ENCODE data around the gene KCNAB2. TPM values are rescaled to one million over a fixed set of nuclear protein-coding genes. Genes with fewer than 3 reads are reported as not detected.

The KCNAB2 gene
- total and polyA plus RNA-seq, 4 donors, result 1.8 to 5.9 (median 4.5) TPM

DNA sequence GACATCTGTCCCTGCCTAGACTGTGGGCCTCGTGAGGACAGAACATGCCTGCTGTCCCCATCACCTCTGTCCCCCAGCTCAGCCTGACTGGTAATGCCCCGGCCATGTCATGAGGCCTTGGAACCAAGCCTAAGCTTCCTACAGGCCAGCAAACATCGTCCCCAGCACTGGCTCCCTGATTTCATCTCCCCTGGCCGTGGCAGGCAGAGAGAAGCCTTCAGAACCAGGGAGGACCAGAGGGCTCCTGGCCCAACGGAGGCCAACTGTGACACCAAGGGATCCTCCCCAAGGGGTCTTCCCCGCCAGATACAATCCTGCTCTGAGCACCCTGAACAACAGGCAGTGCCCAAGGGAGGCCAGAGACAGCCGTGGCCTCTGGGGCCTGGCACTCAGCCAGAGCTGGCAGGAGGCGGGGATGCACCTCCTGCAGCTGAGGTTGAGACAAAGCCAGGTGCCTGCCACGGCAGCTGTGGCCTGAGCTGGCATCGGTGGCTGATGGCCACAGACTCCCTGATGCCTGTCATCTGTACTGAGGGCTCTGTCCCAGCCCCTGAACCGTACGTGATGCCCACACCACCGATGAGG lies 43.6 kb upstream of the KCNAB2 start:
- Histone ChIP-seq H3K27ac (ENCODE audit: low read depth in 1 of 2, low read length in 2 of 2) (no peak overlapping the region), H3K27me3 (ENCODE audit: control insufficient read depth in 4 of 4, insufficient read depth in 4 of 4, low read length in 3 of 4) (no peaks in the 10 kb centered on the region), H3K9ac (ENCODE audit: low read depth in 1 of 2, low read length in 2 of 2) (no peak overlapping the region), H3K36me3 (ENCODE audit: control insufficient read depth in 4 of 4, insufficient read depth in 3 of 4, low read depth in 1 of 4, low read length in 3 of 4) (no peaks in the 10 kb centered on the region), H3K4me1 (ENCODE audit: control insufficient read depth in 4 of 4, insufficient read depth in 4 of 4, low read length in 3 of 4) (no peaks in the 10 kb centered on the region), H3K4me3 (ENCODE audit: low read depth in 1 of 3, low read length in 3 of 3) (no peak overlapping the region), H3K9me3 (ENCODE audit: control insufficient read depth in 4 of 4, low read length in 3 of 4) (no peaks in the 10 kb centered on the region)
- TF ChIP-seq HNF4G (IDR thresholded peaks at IDR 0.05), result no peak
- no peak for TF ChIP-seq JUND (IDR thresholded peaks at IDR 0.05)
- no peak for TF ChIP-seq RXRA (IDR thresholded peaks at IDR 0.05)
- WGBS, result 53% methylated on average over 13 of the region's 13 CpGs
- DNase-seq (ENCODE audit: low spot score), result no peak

DNA sequence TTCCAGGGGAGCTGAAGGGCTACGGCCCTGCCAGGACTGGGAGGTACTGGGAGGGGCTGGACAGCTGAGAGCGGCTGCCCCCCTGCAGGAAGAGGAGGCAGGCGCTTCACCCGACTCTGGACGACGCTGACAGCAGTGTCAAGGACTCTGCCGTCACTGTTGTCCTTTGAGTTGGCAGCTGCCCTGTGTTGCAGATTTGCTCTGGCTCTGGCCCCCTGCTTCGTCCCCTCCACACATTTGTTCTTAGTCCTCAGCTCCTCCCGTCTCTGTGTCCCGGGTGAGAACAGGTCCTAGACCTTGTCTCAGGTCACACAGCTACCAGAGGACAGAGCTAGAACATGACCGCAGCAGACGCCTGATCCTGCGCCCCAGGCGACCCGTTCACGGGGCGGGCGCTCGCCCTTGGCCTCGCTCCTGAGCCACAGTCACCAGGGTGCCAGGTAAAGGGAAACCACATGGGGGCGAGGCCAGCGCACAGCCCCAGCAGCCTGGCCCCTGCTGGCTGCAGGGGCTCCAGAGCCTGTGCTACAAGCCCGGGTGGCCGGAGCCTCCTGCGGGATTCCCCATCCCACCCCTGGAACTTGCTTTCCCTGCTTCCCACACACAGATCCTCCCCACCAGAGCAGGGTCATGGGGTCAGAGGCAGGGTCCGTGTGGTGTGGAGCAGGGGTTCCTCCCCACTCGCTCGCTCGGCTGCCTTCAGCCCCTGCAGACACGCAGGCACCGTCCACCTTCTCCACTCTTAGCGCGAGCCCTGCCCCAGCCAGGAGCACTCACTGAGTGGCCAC lies 42.8 kb upstream of the KCNAB2 start:
- Histone ChIP-seq H3K9ac (ENCODE audit: low read depth in 1 of 2, low read length in 2 of 2) (no peak overlapping the region), H3K36me3 (ENCODE audit: control insufficient read depth in 4 of 4, insufficient read depth in 3 of 4, low read depth in 1 of 4, low read length in 3 of 4) (no peaks in the 10 kb centered on the region), H3K4me3 (ENCODE audit: low read depth in 1 of 3, low read length in 3 of 3) (no peak overlapping the region), H3K4me1 (ENCODE audit: control insufficient read depth in 4 of 4, insufficient read depth in 4 of 4, low read length in 3 of 4) (no peaks in the 10 kb centered on the region), H3K9me3 (ENCODE audit: control insufficient read depth in 4 of 4, low read length in 3 of 4) (no peaks in the 10 kb centered on the region), H3K27me3 (ENCODE audit: control insufficient read depth in 4 of 4, insufficient read depth in 4 of 4, low read length in 3 of 4) (no peaks in the 10 kb centered on the region), H3K27ac (ENCODE audit: low read depth in 1 of 2, low read length in 2 of 2) (no peak overlapping the region)
- TF ChIP-seq JUND (IDR thresholded peaks at IDR 0.05) (no peak), FOXA1 (IDR thresholded peaks at IDR 0.05) (no peak), GABPA (IDR thresholded peaks at IDR 0.05 in 1 of 2, conservative IDR thresholded peaks at IDR 0.05 in 1 of 2) (no peak), RXRA (IDR thresholded peaks at IDR 0.05) (no peak), TAF1 (conservative IDR thresholded peaks at IDR 0.05) (no peak), NR2F2 (IDR thresholded peaks at IDR 0.05) (no peak), FOXA2 (IDR thresholded peaks at IDR 0.05) (no peak), YY1 (IDR thresholded peaks at IDR 0.05) (no peak), HNF4A (conservative IDR thresholded peaks at IDR 0.05) (no peak), SP1 (IDR thresholded peaks at IDR 0.05) (no peak)
- TF ChIP-seq, protein P1, sequence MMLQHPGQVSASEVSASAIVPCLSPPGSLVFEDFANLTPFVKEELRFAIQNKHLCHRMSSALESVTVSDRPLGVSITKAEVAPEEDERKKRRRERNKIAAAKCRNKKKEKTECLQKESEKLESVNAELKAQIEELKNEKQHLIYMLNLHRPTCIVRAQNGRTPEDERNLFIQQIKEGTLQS (IDR thresholded peaks at IDR 0.05), result no peak
- TF ChIP-seq, protein P2, sequence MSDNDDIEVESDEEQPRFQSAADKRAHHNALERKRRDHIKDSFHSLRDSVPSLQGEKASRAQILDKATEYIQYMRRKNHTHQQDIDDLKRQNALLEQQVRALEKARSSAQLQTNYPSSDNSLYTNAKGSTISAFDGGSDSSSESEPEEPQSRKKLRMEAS (IDR thresholded peaks at IDR 0.05), result no peak
- TF ChIP-seq, protein P3, sequence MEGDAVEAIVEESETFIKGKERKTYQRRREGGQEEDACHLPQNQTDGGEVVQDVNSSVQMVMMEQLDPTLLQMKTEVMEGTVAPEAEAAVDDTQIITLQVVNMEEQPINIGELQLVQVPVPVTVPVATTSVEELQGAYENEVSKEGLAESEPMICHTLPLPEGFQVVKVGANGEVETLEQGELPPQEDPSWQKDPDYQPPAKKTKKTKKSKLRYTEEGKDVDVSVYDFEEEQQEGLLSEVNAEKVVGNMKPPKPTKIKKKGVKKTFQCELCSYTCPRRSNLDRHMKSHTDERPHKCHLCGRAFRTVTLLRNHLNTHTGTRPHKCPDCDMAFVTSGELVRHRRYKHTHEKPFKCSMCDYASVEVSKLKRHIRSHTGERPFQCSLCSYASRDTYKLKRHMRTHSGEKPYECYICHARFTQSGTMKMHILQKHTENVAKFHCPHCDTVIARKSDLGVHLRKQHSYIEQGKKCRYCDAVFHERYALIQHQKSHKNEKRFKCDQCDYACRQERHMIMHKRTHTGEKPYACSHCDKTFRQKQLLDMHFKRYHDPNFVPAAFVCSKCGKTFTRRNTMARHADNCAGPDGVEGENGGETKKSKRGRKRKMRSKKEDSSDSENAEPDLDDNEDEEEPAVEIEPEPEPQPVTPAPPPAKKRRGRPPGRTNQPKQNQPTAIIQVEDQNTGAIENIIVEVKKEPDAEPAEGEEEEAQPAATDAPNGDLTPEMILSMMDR (IDR thresholded peaks at IDR 0.05; ENCODE audit: low read depth, low read length, missing input control), result no peak
- TF ChIP-seq, protein P4, sequence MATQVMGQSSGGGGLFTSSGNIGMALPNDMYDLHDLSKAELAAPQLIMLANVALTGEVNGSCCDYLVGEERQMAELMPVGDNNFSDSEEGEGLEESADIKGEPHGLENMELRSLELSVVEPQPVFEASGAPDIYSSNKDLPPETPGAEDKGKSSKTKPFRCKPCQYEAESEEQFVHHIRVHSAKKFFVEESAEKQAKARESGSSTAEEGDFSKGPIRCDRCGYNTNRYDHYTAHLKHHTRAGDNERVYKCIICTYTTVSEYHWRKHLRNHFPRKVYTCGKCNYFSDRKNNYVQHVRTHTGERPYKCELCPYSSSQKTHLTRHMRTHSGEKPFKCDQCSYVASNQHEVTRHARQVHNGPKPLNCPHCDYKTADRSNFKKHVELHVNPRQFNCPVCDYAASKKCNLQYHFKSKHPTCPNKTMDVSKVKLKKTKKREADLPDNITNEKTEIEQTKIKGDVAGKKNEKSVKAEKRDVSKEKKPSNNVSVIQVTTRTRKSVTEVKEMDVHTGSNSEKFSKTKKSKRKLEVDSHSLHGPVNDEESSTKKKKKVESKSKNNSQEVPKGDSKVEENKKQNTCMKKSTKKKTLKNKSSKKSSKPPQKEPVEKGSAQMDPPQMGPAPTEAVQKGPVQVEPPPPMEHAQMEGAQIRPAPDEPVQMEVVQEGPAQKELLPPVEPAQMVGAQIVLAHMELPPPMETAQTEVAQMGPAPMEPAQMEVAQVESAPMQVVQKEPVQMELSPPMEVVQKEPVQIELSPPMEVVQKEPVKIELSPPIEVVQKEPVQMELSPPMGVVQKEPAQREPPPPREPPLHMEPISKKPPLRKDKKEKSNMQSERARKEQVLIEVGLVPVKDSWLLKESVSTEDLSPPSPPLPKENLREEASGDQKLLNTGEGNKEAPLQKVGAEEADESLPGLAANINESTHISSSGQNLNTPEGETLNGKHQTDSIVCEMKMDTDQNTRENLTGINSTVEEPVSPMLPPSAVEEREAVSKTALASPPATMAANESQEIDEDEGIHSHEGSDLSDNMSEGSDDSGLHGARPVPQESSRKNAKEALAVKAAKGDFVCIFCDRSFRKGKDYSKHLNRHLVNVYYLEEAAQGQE (IDR thresholded peaks at IDR 0.05), result no peak
- no peak for DNase-seq (ENCODE audit: low spot score)
- 37% methylated on average over 33 of the region's 33 CpGs for WGBS

All from liver (tissue), 9 donors.